SK-N-SH (cell line): ENCODE data around the gene KRTAP15-1.
A peak's percentile ranks its signal among the peaks of the same experiment; 100 is the strongest.

Source experiments
- CHD2 ChIP-seq: fragments of 150-350 bp; IDR thresholded peaks from 2 replicates; pipeline ENCODE4 v1.6.1; 2018; ENCODE audit warnings: low read length; ENCODE audit not compliant: partially characterized antibody
- CTCF ChIP-seq: fragments of 200-600 bp; sonication (generic); IDR thresholded peaks from 2 replicates; pipeline ENCODE4 v1.6.1; 2017; ENCODE audit warnings: antibody characterized with exemption, mild to moderate bottlenecking, moderate library complexity

GRCh38 chr21:30408782-30409494 is 31.1 kb upstream of the KRTAP15-1 start:
- TF ChIP-seq CHD2: no peak
- TF ChIP-seq CTCF: peak; percentile 70
